Gastrocnemius medialis (tissue), 4 donors: Measurements from ENCODE around the gene IRF5. TPM values are rescaled to one million over a fixed set of nuclear protein-coding genes. Genes with fewer than 3 reads are reported as not detected.

ENCODE experiments used
- ATAC-seq, 2 donors: fragments of 150-250 bp; one replicate each; pipeline ENCODE4 v1.9.1; 2016
- DNase-seq, 2 donors: peaks; one replicate each; pipeline ENCODE4 v3.0.0-alpha.2; 2019
- H3K27ac ChIP-seq, 4 donors: fragments of 200-600 bp; sonication (generic); 1 replicate in 1 of 4; 2 replicates in 3 of 4; pipeline ENCODE4 v1.5.1; 2016 to 2018; ENCODE audit warnings: mild to moderate bottlenecking in 2 of 4, moderate library complexity in 1 of 4
- H3K27me3 ChIP-seq, 3 donors: fragments of 200-600 bp; sonication (generic) in 2 of 3; 1 replicate in 1 of 3; 2 replicates in 2 of 3; pipeline versions ENCODE4 v1.5.1 to v1.6.0; 2016 to 2019; ENCODE audit warnings: mild to moderate bottlenecking in 1 of 3, moderate library complexity in 1 of 3
- H3K36me3 ChIP-seq, 2 donors: fragments of 200-600 bp; sonication (generic) in 1 of 2; one replicate each; pipeline ENCODE4 v1.5.1; 2017 to 2018
- H3K4me1 ChIP-seq, 2 donors: fragments of 200-600 bp; sonication (generic) in 1 of 2; one replicate each; pipeline ENCODE4 v1.5.1; 2016 to 2017; ENCODE audit warnings: mild to moderate bottlenecking in 2 of 2
- H3K4me3 ChIP-seq, 4 donors: fragments of 200-600 bp; sonication (generic) in 3 of 4; 1 replicate in 1 of 4; 2 replicates in 3 of 4; pipeline ENCODE4 v1.5.1; 2016 to 2019; ENCODE audit warnings: mild to moderate bottlenecking in 2 of 4
- H3K9me3 ChIP-seq, 3 donors: fragments of 200-600 bp; sonication (generic) in 2 of 3; 1 replicate in 1 of 3; 2 replicates in 2 of 3; pipeline ENCODE4 v1.5.1; 2016 to 2019
- CTCF ChIP-seq, 5 experiments: fragments of 450-650 bp in 3 of 5; fragments of 200-600 bp in 2 of 5; sonication (generic) in 2 of 5; IDR thresholded peaks in 4 of 5; conservative IDR thresholded peaks in 1 of 5; 1 replicate in 4 of 5; 2 replicates in 1 of 5; pipeline ENCODE4 v1.5.1; 2016 to 2019; ENCODE audit warnings: antibody characterized with exemption in 5 of 5, mild to moderate bottlenecking in 3 of 5, moderate library complexity in 3 of 5
- POLR2A ChIP-seq, 2 donors: fragments of 450-650 bp; IDR thresholded peaks; one replicate each; pipeline ENCODE4 v1.6.1; 2017; ENCODE audit warnings: antibody characterized with exemption in 2 of 2, mild to moderate bottlenecking in 2 of 2, moderate library complexity in 2 of 2
- in situ Hi-C, 4 donors: fragments of 200-750 bp; cut with MboI; loops; one replicate each; pipeline versions ENCODE4 v1.15.0 to v1.8.0; 2017; ENCODE audit warnings: low sequenced_read_pairs in 4 of 4
- intact Hi-C: fragments of 100-400 bp; cut with DNase I; formaldehyde crosslinking; loops from one replicate; pipeline ENCODE4 v1.15.1; 2023; ENCODE audit warnings: low total_unique reads
- total RNA-seq, 4 donors: library from RNA; depleted of rRNA; stranded (reverse); fragments of >200 nt; gene quantifications; one replicate each; pipeline versions ENCODE4 v1.1.0 to v1.2.3, GENCODE V29; 2016

IRF5 gene
- total RNA-seq, 4 donors from 2014 or later: 0.27 to 3.8 (median 2.8) TPM

GRCh38 chr7:128892521-128893250 lies 45.0 kb upstream of the IRF5 start:
- TF ChIP-seq POLR2A (IDR thresholded peaks at IDR 0.05) (no peak), CTCF (IDR thresholded peaks at IDR 0.05 in 4 of 5, conservative IDR thresholded peaks at IDR 0.05 in 1 of 5) (no peak)
- Histone ChIP-seq H3K4me1 (no peaks in the 10 kb centered on the region), H3K27me3 (peaks cover 10 to 15% (median 13%) of the 10 kb centered on the region in 3 donors), H3K27ac (no peak overlapping the region), H3K4me3 (no peak overlapping the region), H3K9me3 (no peaks in the 10 kb centered on the region), H3K36me3 (no peaks in the 10 kb centered on the region)
- in situ Hi-C loops: loop anchor here (25.0 kb wide), 3 partner anchors 105 to 430 kb away; partner anchors contain the start of genes HILPDA (in 2 of the 4), CCDC136 (in 1 of the 4) and OPN1SW (in 1 of the 4)
- ATAC-seq (no peak), DNase-seq (no peak)
- intact Hi-C loops: no loop called here

DNA sequence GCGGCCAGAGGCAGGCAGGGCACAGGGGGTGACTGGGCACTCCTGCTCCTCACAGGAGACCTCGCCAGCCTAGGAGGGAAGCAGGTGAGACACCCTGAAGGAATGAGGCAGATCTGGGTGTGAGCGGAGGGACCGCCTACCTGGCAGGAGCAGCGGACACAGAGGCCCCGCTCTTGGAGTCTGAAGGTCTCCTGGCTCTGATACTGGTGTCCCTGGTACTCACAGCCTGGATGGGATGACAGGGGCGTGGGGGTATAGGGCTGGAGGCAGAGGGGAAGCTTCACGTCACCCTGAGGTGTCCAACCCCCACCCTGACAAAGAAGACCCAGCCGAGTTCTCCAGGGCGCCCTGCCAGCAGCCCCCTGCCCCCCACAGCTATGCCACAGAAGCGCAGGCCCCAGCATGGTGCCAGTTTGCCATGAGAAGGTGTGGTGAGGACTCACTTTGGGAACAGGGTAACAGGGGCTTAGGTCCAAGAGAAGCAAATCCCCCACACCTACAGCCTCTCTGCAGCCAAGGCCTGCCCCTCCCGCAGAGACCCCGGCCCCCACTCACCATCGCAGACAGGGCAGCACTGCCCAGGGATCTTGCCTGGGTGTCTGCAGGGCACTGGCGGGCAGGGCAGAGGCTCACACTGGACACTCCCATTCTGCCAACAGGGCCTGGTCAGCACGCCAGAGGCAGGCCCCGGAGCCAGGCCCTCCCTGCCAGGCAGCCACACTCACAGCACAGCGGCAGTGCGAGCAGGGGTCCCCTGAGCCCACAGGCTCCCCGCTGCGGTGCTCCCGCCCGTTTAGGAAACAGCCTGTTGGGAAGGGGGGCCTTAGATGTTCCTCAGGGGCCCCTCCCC lies 44.3 kb upstream of the IRF5 start:
- Histone ChIP-seq H3K36me3 (no peaks in the 10 kb centered on the region), H3K27me3 (peaks cover 10 to 15% (median 13%) of the 10 kb centered on the region in 3 donors), H3K4me3 (no peak overlapping the region), H3K27ac (no peak overlapping the region), H3K4me1 (no peaks in the 10 kb centered on the region), H3K9me3 (no peaks in the 10 kb centered on the region)
- in situ Hi-C loops: loop anchor here (25.0 kb wide), 3 partner anchors 106 to 431 kb away; partner anchors contain the start of genes HILPDA (in 2 of the 4), CCDC136 (in 1 of the 4) and OPN1SW (in 1 of the 4)
- TF ChIP-seq POLR2A (IDR thresholded peaks at IDR 0.05): no peak
- TF ChIP-seq CTCF (IDR thresholded peaks at IDR 0.05 in 4 of 5, conservative IDR thresholded peaks at IDR 0.05 in 1 of 5): no peak
- intact Hi-C loops: no loop called here
- DNase-seq: no peak
- no peak for ATAC-seq

DNA sequence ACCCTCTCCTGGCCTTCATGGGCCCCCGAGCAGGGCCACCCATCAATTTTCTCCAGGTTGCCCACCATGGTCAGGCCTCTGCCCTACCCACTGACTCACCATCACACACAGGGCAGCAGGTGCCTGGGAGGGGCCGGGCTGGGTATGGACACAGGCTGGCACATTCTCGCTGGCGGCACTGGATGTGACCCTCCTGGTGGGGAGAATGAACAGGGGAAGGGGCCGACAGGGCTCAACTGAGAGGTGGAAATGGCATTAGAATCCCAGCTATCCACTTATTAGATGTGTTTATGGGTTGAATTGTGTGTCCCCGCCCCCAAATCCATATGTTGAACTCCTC lies 43.7 kb upstream of the IRF5 start:
- TF ChIP-seq POLR2A (IDR thresholded peaks at IDR 0.05) (no peak), CTCF (IDR thresholded peaks at IDR 0.05 in 4 of 5, conservative IDR thresholded peaks at IDR 0.05 in 1 of 5) (no peak)
- in situ Hi-C loops: loop anchor here (25.0 kb wide), 3 partner anchors 107 to 432 kb away; partner anchors contain the start of genes HILPDA (in 2 of the 4), CCDC136 (in 1 of the 4) and OPN1SW (in 1 of the 4)
- DNase-seq: no peak

GRCh38 chr7:128895320-128895719 lies 42.4 kb upstream of the IRF5 start:
- intact Hi-C loops: no loop called here

More for the DNA sequence above, 43.7 kb upstream of the IRF5 start:
- H3K4me3 ChIP-seq: no peak overlapping the region
- H3K4me1 ChIP-seq: no peaks in the 10 kb centered on the region
- peaks cover 10 to 15% (median 13%) of the 10 kb centered on the region in 3 donors for H3K27me3 ChIP-seq
- intact Hi-C loops: no loop called here
- H3K9me3 ChIP-seq: no peaks in the 10 kb centered on the region
- no peaks in the 10 kb centered on the region for H3K36me3 ChIP-seq
- no peak overlapping the region for H3K27ac ChIP-seq
- ATAC-seq: no peak

More at GRCh38 chr7:128895320-128895719, 42.4 kb upstream of the IRF5 start:
- no peak overlapping the region for H3K4me3 ChIP-seq
- ATAC-seq (no peak), DNase-seq (no peak)
- in situ Hi-C loops: loop anchor here (25.0 kb wide), 3 partner anchors 108 to 433 kb away; partner anchors contain the start of genes HILPDA (in 2 of the 4), CCDC136 (in 1 of the 4) and OPN1SW (in 1 of the 4)
- TF ChIP-seq POLR2A (IDR thresholded peaks at IDR 0.05): no peak
- no peak for TF ChIP-seq CTCF (IDR thresholded peaks at IDR 0.05 in 4 of 5, conservative IDR thresholded peaks at IDR 0.05 in 1 of 5)
- H3K4me1 ChIP-seq: no peaks in the 10 kb centered on the region
- H3K27me3 ChIP-seq: peaks cover 6 to 11% (median 9%) of the 10 kb centered on the region in 3 donors
- no peaks in the 10 kb centered on the region for H3K36me3 ChIP-seq
- H3K9me3 ChIP-seq: no peaks in the 10 kb centered on the region
- no peak overlapping the region for H3K27ac ChIP-seq
